Putamen (tissue), 1 donor: ENCODE results near the gene ROBO1.

Source experiments
- DNase-seq: peaks from one replicate; pipeline ENCODE4 v3.0.0-alpha.2; 2016; ENCODE audit warnings: low spot score

Gene ROBO1

GRCh38 chr3:78976200-78976599, 791.6 kb downstream of the ROBO1 start:
- DNase-seq = no peak

- DNase-seq = no peak
These were observed 793.5 kb downstream of the ROBO1 start for GRCh38 chr3:78974181-78974790.

DNA sequence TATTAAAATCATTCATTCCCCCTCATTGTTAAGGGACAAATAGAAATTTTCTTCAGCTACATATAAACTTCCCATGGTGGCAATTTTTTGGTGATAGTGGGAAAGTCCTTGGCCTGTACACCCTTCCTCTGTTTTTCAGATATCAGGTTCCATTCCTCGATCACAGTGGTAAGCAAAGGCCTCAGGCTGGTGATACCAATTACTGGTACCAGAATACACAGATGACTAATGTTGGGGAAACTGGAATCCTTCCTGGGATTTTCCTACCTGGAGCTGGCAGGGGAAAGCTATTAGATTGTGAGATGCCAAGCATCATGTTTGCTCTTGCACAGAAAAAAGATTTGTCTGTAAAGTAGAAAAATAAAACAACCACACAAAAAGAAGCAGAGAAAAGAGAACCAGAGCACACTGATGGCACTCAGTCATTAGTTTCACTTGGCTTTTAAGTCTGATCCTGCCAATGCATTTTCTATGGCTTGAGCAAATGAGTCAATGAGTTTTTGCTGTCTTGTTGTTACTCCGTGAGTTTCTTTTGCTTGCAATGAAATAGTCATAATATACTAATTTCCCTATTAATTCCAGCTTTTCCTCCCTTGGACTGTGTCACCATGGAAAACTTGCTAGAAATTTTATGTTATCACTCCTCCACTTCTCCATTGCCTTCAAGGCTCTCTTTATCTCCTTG, 795.0 kb downstream of the ROBO1 start:
- DNase-seq = no peak

DNA sequence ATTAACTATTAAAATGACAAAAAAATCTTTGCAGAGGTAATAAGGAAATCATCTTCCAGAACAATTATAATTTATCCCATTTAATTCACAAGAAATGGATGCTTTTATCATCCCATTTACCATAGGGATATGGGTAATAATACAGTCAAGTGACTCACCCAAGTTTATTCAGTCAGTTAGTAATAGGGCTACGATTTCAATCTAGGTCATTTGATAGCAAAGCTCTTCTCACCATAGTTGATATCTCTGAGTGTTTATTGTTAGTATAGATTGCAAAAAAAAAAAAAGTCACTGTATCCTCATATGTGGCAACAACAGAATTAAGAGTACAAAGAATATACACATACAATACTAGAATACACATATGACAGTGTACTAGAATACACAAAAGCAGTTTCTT, 797.1 kb downstream of the ROBO1 start:
- DNase-seq = no peak

GRCh38 chr3:78969483-78969882, 798.3 kb downstream of the ROBO1 start:
- DNase-seq = peak; percentile 76

DNA sequence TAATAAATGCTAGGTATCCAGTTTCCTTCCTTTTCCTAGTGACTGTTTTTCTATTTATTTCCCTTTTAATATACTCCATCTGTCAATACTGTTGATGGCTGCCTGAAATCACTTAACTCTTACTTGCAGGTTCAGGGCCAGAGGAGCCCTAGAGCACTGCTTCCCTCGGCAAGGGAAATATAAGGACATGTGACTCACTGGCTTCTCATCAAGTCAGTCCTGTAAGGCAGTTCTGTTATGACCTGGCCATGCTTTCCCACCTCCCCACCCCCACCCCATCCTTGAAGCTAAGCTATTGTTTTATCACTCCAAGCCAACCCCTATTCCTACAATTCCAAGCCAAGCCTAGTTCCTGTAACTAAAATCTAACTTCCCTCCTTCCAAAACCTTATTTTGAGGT, 800.7 kb downstream of the ROBO1 start:
- DNase-seq = no peak

GRCh38 chr3:78963771-78964170, 804.0 kb downstream of the ROBO1 start:
- DNase-seq = no peak

DNA sequence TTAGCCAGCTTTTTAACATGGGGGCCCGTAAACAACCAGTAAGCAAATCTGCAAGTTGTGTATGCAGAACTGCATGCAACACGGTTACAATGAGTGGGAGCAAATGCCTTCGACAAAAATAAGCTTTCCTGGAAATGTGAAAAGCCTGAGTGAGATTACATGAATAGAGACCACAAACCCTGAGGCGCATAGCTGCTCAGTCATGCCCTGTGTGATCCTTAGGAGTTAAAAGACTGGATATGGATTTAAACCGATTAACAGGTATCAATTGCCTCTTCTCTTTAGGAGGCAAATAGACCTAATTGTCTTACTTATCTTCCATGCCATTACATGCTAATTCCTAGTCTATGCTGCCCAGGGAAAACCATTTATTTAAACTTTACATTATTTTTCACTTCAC, 810.3 kb downstream of the ROBO1 start:
- no peak for DNase-seq

GRCh38 chr3:78951342-78951945, 816.4 kb downstream of the ROBO1 start:
- no peak for DNase-seq

- no peak for DNase-seq
These were observed 826.2 kb downstream of the ROBO1 start for GRCh38 chr3:78941587-78941986.

DNA sequence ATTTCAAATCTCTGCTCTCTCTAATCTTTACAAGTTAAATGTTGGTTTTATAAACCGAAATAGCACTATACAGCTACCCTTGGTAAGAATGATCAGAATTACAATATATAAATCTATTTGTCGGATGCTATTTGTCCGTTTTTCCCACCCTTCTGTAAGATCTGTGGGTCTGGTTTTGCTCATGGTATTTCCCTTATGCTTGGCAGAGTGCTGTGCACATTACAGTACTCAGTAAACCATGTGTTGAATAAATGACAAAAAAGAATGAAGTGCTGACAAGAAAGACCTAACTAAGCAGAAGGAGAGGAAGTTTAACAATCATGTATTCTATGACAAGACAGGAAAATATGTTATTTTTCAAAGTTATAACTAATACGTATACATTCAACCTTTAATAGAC, 827.2 kb downstream of the ROBO1 start:
- no peak for DNase-seq

DNA sequence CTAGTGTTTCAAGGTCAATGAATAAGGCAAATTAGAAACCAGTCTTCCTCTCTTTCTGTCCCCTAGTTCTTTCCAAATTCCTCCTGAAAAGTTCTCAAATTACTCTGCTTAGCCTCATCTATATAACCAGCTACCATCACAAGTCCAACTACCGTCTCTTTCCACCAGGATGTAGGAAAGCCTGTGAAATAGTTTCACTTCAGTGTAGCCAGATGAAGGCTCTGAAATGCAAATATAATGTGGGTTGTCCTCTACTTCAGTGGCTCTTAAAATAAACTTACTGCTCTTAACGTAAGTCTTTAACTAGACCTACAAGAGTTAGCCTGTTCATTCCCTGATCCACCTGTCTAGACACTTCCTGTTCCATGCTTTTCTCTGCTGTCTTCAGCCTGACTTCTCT, 827.7 kb downstream of the ROBO1 start:
- DNase-seq = no peak

- DNase-seq = no peak
These were observed 830.3 kb downstream of the ROBO1 start for GRCh38 chr3:78937475-78937874.

DNA sequence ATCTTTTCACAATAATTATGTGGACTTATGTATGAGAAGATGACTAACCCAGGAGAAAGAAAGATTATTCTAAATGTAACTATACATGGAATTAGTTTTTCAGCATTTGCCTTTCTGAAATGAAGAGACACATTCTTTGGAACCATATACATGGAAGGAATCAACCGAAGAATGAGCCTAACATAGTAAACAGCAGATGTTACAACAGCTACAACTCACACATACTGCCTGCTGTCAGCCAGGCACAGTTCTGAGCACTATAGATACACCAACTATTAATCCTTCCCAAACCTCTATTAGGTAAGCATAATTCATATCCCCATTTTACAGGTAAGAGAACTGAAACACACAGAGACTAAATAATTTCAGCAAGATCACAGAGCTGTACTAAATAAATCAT, 840.0 kb downstream of the ROBO1 start:
- no peak for DNase-seq

DNA sequence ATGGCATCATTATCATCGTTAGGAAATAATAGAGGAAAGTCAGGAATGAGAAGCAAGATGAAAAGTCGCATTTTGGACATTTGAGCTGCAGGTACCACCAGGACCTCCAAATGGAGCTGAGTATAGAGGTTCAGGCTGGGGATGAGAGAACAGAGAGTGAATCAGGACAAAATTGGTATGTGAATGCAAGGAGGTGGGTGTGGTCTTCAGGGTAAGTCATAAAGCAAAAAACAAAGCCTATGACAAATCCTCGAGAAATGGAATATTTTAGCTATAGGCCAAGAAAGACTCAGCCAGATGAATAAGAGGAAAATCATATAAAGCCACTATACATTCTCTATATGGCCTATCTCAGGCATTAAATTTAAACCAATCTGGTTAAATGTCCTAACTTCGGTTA, 841.3 kb downstream of the ROBO1 start:
- DNase-seq = no peak

GRCh38 chr3:78924711-78925110, 843.1 kb downstream of the ROBO1 start:
- DNase-seq = no peak

DNA sequence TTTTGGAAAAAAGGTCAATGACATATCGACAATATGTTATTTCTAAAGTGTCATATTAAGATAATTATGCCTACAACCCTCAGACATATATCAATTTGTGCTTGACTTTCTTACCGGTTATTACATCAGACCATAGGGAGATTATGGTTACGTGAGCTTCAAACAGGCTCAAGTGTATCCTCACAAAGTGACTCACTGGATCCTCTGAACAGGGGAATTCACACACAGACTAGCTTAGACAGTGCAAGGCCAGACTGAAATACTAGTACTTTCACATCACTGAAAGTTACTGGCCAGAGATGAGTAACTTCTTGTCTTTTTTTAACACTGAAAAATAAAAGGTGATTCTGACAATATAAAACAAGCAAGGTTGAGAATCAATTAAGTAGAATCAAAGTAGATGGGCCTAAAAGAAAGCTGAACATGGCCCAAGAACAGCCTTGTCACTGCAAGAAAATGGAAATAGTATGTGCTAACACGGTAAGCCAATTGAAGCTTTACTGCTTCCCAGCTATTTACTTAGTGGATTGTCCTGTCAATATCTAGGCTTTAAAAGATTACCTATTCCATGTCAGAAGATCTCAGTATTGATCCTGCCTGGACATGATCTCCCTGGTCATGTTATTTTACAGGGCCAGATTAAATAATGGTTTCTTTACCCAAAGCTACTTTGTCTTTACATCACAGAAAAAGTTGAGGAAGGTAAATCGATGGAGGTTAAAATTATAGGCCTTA, 848.6 kb downstream of the ROBO1 start:
- no peak for DNase-seq

DNA sequence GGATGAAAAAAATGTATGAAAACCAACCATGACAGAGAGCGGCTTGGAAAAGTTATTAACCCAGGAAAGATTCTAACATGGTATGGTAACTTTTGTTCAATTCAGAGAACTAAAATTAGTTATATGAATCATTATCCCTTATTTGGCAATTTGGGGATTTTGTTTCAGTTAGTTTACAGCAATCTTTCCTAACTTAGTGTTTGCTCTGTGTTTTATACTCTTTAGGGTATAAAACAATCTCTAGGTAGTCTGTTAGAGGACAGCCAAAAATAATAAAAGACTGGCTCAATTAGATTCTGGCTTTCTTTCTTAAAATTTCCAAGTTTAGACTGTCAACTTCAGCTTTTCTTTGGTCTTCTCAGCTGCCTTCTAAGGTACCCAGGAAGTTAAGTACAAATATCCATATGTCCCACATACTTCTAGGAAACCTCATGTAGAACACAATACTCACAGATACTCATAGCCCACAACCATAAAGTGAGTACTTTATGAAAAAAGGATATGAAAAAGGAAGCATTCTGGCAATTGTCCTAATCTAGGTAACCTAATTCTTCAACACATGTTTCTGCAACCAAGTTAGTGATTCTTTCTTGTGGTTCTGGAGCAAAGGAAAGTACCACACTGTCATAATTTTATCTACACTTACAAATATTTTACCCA, 849.3 kb downstream of the ROBO1 start:
- DNase-seq = no peak

DNA sequence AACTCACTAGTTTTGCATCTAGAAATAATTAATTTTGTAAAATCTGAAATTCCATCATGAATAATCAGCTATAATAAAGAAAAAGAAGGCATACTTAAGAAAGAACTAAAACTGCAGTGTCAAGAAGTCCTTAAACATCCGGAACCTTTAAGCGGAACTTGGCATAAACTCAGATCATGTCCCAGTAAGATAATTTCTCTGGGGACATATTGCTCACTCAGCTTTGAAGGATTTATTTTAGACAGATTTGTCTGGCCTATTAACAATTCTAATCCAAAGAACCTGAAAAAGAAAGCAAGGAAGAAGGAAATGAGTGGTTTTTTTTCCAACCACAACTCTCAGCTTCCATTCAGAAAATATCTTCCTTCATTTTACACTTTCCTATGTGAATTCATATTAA, 850.3 kb downstream of the ROBO1 start:
- DNase-seq = no peak

DNA sequence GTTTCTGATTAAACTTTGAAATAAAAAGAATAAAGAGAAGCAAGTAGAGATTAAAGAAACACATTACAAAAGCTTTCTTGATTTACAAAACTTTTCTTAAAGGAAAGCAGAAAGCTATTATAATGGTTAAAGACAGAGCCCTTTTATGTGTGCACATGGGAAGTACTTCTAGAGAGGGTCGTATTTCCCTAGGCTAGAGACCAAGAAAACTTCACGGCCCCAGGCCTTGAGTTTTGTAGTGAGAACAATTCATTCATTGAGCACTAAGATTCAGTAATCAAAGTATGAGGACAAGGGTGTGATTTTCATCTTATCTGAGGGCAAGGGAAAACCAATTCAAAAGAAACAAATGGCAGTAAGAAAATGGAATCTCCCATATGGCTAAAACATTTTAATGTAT, 854.1 kb downstream of the ROBO1 start:
- no peak for DNase-seq

DNA sequence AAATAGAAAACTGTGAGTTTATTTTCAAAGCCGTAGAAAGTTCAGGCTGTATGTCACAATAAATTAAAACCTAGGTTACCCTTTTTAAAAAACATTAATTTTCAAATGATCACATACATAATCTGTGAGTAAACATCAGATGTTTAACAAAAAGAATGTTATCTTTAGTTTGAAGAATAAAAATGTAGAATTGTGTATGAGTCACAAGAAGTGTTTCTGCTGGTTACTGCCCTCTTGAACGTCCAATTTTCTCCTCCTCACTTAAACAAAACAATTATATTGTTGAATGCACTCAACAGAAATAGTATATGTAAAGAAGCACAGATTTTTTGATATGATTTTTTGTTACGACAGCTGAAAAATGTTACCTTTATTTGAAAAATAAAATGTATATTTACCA, 855.1 kb downstream of the ROBO1 start:
- no peak for DNase-seq

DNA sequence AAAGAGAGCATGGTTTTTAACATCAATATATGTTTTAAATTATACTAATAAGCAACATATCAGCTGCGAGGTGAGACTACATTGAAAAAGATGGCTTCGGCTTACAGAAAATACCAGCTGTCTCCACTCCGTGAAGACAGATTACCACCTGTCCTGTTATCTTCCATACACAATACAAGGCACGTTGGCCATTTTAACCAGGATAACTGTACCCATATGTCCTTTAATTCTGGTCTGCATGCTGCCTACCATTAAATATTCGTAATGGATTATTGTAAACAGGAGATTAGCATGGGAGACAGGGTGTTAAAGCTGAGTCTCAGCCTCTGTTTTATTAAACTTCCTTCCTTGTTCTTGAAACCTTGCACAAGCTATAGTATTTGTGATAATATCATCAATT, 855.5 kb downstream of the ROBO1 start:
- DNase-seq = no peak

DNA sequence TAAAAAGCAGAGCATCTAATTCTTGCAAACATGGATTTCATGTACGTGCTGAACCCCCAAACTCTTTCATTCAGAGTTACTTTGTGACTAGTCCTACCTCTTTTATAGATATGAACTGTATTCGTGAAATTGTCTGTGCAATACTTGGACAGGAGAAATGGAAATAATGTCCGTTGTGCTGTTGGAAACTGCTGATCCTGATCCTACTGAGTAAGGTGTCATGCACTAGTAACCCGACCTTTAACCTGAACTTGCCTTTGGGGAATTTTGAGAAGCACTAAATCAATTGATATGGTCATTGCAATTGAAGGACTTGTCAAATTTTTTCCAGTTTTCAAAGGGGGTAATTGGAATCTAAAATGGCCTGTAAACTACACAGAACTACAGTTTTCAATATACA, 856.4 kb downstream of the ROBO1 start:
- no peak for DNase-seq
